Smooth muscle cell of the umbilical artery (primary cell): ENCODE results near the gene TBC1D19. TPM values are rescaled to one million over a fixed set of nuclear protein-coding genes. Genes with fewer than 3 reads are reported as not detected.

Experiments used
- total RNA-seq: library from RNA; depleted of rRNA; stranded (reverse); fragments of >200 nt; gene quantifications from 2 replicates; pipeline ENCODE4 v1.2.3, GENCODE V29; 2014

TBC1D19 gene
- 42.5 and 43.4 TPM in 2 replicates for total RNA-seq

GRCh38 chr4:26583865-26584652, at the start of gene TBC1D19:
Gene TBC1D19, plus strand, starts transcription at chr4:26584084. Its CDS starts 110 bp downstream, at chr4:26584194.

Other genes with a start within 250 kb of the TBC1D19 start
- 0.09 and 0.30 TPM in 2 replicates for gene CCKAR, start 93.6 kb upstream of the TBC1D19 start, total RNA-seq